SK-N-SH treated with all-trans-retinoic acid at 6 μM for 48 hours (cell line): ENCODE data around the gene HOXC10.

Experiments used
- ARNTL ChIP-seq: fragments of 450-650 bp; formaldehyde crosslinking; IDR thresholded peaks from 2 replicates; pipeline ENCODE4 v1.5.0; 2020; ENCODE audit warnings: low read depth, mild to moderate bottlenecking, moderate library complexity, borderline replicate concordance
- CSDC2 ChIP-seq: fragments of 250-450 bp; sonication (Bioruptor Pico); IDR thresholded peaks from 2 replicates; pipeline ENCODE4 v1.5.0; 2020; ENCODE audit warnings: mild to moderate bottlenecking, moderate library complexity
- ESRRG ChIP-seq: fragments of 250-450 bp; sonication (Bioruptor Pico); IDR thresholded peaks from 2 replicates; pipeline ENCODE4 v1.6.1; 2021; ENCODE audit warnings: mild to moderate bottlenecking
- GLIS3 ChIP-seq: fragments of 250-450 bp; sonication (Bioruptor Pico); IDR thresholded peaks from 2 replicates; pipeline ENCODE4 v1.5.0; 2020; ENCODE audit warnings: mild to moderate bottlenecking, moderate library complexity
- RARB ChIP-seq: fragments of 250-450 bp; sonication (Bioruptor Pico); IDR thresholded peaks from 2 replicates; pipeline ENCODE4 v1.8.0; 2021; ENCODE audit warnings: mild to moderate bottlenecking, moderate library complexity
- TOX ChIP-seq: fragments of 250-450 bp; sonication (Bioruptor Pico); IDR thresholded peaks from 2 replicates; pipeline ENCODE4 v1.8.0; 2021; ENCODE audit warnings: mild to moderate bottlenecking, moderate library complexity, borderline replicate concordance
- ZC3H10 ChIP-seq: fragments of 250-450 bp; sonication (Bioruptor Pico); IDR thresholded peaks from 2 replicates; pipeline ENCODE4 v1.5.1; 2021; ENCODE audit warnings: mild to moderate bottlenecking, moderate library complexity
- ZFP3 ChIP-seq: fragments of 250-450 bp; sonication (Bioruptor Pico); IDR thresholded peaks from 2 replicates; pipeline ENCODE4 v1.5.0; 2020; ENCODE audit warnings: mild to moderate bottlenecking, moderate library complexity
- ZFP30 ChIP-seq: fragments of 450-650 bp; formaldehyde crosslinking; IDR thresholded peaks from 2 replicates; pipeline ENCODE4 v1.5.0; 2022; ENCODE audit warnings: mild to moderate bottlenecking, moderate library complexity
- ZNF565 ChIP-seq: fragments of 450-650 bp; formaldehyde crosslinking; conservative IDR thresholded peaks from 2 replicates; pipeline ENCODE4 v1.5.0; 2020; ENCODE audit warnings: low read depth, mild to moderate bottlenecking, moderate library complexity
- ZNF70 ChIP-seq: fragments of 450-650 bp; formaldehyde crosslinking; IDR thresholded peaks from 2 replicates; pipeline ENCODE4 v1.5.0; 2020; ENCODE audit warnings: mild to moderate bottlenecking, moderate library complexity
- TF ChIP-seq, protein P1 (sequence below): fragments of 250-450 bp; sonication (Bioruptor Pico); IDR thresholded peaks from 2 replicates; pipeline ENCODE4 v1.5.1; 2020; ENCODE audit warnings: low read depth, mild to moderate bottlenecking, moderate library complexity
- TF ChIP-seq, protein P2 (sequence below): fragments of 250-450 bp; sonication (Bioruptor Pico); IDR thresholded peaks from 2 replicates; pipeline ENCODE4 v1.5.1; 2021; ENCODE audit warnings: mild to moderate bottlenecking, moderate library complexity
- TF ChIP-seq, protein P3 (sequence below): fragments of 250-450 bp; sonication (Bioruptor Pico); IDR thresholded peaks from 2 replicates; pipeline ENCODE4 v1.8.0; 2020; ENCODE audit warnings: mild to moderate bottlenecking, moderate library complexity, borderline replicate concordance

DNA sequence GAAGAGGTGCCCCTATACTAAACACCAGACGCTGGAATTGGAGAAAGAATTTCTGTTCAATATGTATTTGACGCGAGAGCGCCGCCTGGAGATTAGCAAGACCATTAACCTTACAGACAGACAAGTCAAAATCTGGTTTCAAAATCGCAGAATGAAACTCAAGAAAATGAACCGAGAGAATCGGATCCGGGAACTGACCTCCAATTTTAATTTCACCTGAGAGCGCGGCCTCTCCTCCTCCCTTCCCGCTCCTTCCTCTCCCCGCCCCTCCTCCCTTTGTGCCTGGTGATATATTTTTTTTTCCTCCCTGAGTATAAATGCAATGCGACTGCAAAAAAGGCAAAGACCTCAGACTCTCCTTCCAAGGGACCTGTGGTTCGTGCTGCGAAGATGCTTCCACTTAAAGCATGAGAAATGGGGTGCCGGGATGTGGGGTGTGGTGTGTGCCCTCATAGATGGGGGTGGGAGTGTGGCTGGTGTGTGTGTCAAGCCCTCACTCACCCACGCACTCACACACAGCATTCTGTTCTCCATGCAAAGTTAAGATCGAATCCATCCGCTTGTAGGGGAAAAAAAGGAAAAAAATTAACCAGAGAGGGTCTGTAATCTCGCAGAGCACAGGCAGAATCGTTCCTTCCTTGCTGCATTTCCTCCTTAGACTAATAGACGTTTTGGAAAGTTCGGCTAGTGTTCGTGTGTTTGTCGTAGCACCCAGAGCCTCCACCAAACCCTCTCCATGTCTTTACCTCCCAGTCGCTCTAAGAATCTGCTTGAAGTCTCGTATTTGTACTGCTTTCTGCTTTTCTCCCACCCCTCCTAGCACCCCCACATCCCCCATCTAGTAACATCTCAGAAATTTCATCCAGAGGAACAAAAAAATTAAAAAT lies 4.5 kb downstream of the HOXC10 start:
- no peak for TF ChIP-seq ARNTL (CRISPR knock-in tag)
- TF ChIP-seq, protein P1, sequence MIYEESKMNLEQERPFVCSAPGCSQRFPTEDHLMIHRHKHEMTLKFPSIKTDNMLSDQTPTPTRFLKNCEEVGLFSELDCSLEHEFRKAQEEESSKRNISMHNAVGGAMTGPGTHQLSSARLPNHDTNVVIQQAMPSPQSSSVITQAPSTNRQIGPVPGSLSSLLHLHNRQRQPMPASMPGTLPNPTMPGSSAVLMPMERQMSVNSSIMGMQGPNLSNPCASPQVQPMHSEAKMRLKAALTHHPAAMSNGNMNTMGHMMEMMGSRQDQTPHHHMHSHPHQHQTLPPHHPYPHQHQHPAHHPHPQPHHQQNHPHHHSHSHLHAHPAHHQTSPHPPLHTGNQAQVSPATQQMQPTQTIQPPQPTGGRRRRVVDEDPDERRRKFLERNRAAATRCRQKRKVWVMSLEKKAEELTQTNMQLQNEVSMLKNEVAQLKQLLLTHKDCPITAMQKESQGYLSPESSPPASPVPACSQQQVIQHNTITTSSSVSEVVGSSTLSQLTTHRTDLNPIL (CRISPR knock-in tag): no peak
- TF ChIP-seq ZNF70 (CRISPR knock-in tag): no peak
- TF ChIP-seq RARB (CRISPR knock-in tag): no peak
- no peak for TF ChIP-seq CSDC2 (CRISPR knock-in tag)
- TF ChIP-seq, protein P2, sequence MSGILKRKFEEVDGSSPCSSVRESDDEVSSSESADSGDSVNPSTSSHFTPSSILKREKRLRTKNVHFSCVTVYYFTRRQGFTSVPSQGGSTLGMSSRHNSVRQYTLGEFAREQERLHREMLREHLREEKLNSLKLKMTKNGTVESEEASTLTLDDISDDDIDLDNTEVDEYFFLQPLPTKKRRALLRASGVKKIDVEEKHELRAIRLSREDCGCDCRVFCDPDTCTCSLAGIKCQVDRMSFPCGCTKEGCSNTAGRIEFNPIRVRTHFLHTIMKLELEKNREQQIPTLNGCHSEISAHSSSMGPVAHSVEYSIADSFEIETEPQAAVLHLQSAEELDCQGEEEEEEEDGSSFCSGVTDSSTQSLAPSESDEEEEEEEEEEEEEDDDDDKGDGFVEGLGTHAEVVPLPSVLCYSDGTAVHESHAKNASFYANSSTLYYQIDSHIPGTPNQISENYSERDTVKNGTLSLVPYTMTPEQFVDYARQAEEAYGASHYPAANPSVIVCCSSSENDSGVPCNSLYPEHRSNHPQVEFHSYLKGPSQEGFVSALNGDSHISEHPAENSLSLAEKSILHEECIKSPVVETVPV (CRISPR knock-in tag): no peak
- no peak for TF ChIP-seq ESRRG (CRISPR knock-in tag)
- TF ChIP-seq, protein P3, sequence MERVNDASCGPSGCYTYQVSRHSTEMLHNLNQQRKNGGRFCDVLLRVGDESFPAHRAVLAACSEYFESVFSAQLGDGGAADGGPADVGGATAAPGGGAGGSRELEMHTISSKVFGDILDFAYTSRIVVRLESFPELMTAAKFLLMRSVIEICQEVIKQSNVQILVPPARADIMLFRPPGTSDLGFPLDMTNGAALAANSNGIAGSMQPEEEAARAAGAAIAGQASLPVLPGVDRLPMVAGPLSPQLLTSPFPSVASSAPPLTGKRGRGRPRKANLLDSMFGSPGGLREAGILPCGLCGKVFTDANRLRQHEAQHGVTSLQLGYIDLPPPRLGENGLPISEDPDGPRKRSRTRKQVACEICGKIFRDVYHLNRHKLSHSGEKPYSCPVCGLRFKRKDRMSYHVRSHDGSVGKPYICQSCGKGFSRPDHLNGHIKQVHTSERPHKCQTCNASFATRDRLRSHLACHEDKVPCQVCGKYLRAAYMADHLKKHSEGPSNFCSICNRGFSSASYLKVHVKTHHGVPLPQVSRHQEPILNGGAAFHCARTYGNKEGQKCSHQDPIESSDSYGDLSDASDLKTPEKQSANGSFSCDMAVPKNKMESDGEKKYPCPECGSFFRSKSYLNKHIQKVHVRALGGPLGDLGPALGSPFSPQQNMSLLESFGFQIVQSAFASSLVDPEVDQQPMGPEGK (CRISPR knock-in tag): no peak
- TF ChIP-seq ZFP30 (CRISPR knock-in tag): no peak
- no peak for TF ChIP-seq ZFP3
- TF ChIP-seq ZC3H10 (CRISPR knock-in tag): no peak
- no peak for TF ChIP-seq TOX (CRISPR knock-in tag)
- TF ChIP-seq GLIS3: no peak
- no peak for TF ChIP-seq ZNF565
